GM18505 (cell line): Measurements from ENCODE around the gene EML4.
A peak's percentile ranks its signal among the peaks of the same experiment; 100 is the strongest.
"Not testable (repeated sequence)": the region's sequence is repeated elsewhere in the genome, so short reads cannot be mapped to it uniquely, and the experiment has no call there.

Source experiments
- ATAC-seq: cut with Tn5 transposase; IDR thresholded peaks from one replicate; pipeline ENCODE4 v1.9.1; 2021; ENCODE audit not compliant: unreplicated experiment
- POLR2A ChIP-seq: IDR thresholded peaks from 4 replicates; pipeline ENCODE4 v1.6.1; 2011; ENCODE audit warnings: borderline replicate concordance; ENCODE audit not compliant: insufficient read depth, insufficient read length; ENCODE audit errors: extremely low read depth

The EML4 gene

GRCh38 chr2:42169100-42169873 lies at the start of gene EML4:
EML4 (plus strand) TSS chr2:42169353; CDS start chr2:42169612, 259 bp downstream.
- peak; percentile 82 for TF ChIP-seq POLR2A
- peak; percentile 87 for ATAC-seq

DNA sequence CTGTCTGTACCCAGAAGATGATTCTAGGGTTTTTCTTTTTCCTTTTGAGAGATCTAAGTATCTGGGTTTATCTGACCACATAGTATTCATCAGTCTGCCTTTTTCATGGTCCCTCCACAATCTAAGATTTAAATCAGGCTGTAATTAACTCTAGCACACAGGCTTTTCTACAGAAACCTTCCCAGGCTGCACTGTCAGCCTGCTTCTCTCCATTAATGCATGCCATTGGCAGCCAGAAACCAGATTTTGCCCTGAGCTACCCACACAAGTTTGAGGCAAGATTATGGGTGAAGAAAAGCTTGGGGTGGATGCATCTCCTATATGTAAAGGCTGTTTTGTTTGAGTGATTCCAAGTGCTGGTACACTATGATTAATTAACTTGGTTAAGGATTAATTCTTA lies 45.7 kb upstream of the EML4 start:
- no peak for TF ChIP-seq POLR2A
- ATAC-seq, result no peak

GRCh38 chr2:42124011-42124785 lies 45.0 kb upstream of the EML4 start:
- TF ChIP-seq POLR2A, result no peak
- peak; percentile 65 for ATAC-seq

DNA sequence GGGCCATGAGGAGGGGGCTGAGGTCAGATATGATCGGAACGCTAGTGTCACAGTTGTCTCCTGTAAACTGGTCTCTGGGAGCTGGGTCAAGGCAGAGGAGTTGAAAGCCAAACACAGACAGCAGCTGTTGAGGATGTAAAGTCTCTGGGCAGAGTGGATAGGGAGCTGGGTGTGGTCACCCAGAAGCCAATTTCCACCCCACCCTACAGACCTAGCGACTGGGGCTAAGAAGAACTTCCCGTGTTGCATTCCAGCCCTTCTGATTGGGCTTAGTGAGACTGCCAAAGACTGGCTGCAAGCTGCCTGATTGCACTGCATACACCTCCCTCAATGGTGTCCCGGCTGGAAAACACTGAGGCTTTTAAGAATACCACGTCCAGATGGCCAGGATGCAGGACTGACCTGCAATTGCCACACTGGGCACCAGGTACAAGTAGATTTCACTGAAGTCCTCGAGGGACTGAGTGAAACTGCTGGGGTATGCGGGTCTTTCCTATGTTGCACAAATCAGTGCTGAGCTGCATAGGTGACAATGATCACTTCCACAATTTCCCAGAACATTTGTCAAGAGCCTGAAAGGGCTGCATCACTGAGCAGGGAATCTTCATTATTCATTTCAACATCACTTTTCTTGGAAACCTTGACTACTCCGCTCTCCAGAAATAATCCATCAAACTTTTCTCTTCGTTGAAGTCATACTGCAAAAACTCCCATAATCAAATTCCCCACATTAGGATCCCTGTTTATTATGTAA lies 43.1 kb upstream of the EML4 start:
- no peak for TF ChIP-seq POLR2A
- no peak for ATAC-seq

GRCh38 chr2:42126873-42127272 lies 42.3 kb upstream of the EML4 start:
- ATAC-seq, result not testable (repeated sequence)

DNA sequence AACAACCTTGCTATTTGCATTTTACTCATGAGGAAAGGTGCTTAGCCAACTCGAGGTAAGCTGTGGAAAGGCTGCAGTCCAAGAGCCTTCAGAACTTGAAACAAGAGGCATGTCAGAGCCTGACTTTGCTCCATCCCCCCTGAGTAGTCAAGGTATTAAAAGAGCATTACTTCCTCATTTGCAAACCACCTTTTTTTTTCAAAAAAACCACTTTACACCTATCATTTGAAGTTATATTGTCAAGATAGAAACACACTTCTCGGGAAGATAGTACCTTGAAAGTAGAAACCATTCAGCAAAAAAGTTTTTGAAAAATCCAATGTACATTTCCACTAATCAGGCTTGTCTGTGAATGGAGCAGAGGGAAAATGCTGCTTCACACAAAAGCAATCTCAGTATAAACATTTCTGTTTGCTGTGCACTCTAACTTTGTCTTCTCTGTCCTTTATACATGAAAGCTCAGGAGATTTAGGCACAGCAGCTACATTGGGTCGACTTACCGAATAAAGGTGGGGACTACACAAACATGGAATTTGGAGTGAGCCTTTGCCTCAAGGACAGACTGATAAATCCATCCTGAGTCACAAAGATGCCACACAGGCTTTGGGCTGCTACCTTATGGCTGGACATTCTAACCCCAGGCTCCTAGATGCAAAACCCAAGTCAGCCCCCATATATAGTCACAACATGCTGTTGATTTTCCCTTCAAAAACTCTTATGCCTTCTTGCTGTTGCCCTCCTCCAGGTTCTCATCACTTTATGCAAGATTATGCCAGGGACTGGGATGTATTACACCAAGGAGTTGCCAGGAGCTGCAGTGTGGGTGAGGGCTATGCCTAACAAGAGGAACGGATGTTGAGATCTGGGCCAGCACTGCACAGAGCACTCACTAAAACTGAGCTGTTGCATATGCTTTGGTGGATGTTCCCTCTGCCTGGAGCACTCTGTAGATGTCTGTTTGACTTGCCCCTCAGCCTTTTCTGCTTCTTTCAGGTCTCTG lies 41.4 kb upstream of the EML4 start:
- ATAC-seq, result peak; percentile 63
- no peak for TF ChIP-seq POLR2A

DNA sequence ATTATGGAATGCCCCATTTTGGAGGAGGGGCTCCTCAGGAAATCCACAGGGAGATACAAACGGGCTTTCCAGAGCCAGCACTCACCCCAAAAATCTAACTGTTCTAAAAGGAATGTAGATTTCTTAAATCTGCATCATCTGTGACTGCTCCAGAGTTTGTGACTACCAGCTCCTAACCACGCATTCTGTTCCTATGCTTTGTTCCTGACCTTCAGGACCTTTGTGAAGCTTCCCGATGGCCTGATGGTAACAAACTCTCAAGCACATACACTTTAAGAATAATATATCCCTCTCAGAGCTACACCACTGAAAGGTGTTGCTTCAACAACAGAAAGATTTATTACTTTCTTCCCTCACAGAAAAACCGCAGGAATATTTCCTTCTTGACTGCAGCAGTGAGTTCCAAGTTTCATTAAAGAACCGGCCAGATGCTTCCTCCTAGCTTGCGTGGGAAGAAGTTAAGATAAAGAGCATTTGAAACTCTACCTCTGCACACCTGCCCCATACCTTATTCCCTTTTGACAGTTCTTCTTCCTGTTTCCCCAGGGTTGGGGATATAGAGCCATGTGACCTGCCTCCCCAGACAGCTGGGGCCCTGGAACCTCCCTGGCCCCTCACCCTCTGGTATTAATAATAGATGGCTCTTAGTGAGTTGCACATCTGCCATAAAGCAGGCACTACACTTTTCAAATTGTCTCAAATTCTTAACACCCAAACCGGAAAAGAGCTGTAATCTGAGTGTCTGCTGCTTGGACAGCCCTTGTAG lies 40.2 kb upstream of the EML4 start:
- no peak for ATAC-seq
- TF ChIP-seq POLR2A, result no peak

- ATAC-seq, result no peak
- TF ChIP-seq POLR2A, result no peak
Measured at GRCh38 chr2:42129487-42129852, 39.7 kb upstream of the EML4 start.

DNA sequence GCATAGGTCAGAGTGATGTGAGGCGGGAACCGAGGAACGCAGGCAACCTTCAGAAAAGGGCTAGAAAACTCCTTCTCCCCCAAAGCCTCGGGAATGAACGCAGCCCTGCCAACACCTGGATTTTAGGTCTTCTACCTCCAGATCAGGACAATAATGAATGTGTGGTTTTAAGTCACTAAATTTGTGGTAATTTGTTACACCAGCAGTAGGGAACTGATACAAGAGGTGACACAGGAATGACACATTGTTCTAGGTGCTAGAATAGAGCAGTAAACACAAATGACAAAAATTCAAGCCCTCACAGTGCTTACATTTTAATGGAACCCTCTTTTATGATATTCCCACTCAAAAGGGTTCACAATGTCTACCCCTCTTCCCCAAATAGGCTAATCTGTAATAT lies 39.2 kb upstream of the EML4 start:
- no peak for TF ChIP-seq POLR2A
- no peak for ATAC-seq

DNA sequence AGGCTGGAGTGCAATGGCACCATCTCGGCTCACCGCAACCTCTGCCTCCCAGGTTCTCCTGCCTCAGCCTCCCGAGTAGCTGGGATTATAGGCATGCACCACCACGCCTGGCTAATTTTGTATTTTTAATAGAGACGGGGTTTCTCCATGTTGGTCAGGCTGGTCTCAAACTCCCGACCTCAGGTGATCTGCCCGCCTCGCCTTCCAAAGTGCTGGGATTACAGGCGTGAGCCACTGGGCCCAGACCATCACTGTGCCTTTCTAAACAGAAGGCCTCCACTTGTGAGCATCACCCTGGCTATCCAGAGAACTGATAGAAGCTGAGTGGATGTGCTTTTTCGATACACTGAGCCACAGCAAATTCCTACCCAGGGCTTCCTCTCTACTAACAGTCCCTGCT lies 38.3 kb upstream of the EML4 start:
- not testable (repeated sequence) for ATAC-seq

DNA sequence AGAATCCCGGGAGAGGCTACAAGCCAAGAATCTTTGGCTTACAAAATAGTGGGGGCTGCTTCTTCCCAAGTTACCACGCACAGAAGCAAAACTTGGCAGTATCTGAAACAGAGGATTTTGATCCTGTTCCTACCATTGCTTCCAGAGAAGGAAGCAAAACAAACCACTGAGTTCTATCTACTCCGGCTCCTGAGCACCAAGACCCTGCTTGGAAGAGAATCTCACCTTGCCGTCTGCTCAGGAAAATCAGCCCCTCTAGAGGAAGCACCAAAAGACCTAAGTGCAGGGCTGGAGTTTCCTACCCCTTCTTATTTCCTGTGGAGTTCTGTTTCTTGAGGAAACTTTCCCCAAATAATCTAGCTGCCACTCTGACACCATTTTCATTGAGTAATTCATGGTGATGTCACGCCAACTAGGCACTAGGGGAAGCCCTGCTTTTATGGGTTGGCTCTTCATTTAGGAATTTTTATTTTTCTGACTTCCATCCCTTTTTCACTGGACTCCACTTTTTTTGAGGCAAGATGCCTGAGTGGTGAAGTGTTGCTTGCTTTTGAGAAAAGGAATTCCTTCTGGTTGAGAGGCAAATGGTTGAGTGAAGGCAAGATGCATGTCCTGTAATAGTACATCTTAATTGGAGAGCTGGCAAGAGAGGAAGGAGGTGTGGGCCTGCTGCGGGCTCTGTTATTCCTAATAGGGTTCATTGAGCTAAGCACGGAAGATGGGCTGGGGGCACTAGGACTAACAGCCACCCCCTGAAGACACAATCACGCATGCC lies 36.8 kb upstream of the EML4 start:
- no peak for TF ChIP-seq POLR2A
- no peak for ATAC-seq
